Measurements from ENCODE around the gene MRPL55. TPM values are rescaled to one million over a fixed set of nuclear protein-coding genes. Genes with fewer than 3 reads are reported as not detected.

Gene MRPL55
- total and polyA plus RNA-seq, 2 of the 13 experiments (the other 11 are each of a cell fraction or from before 2014, with no cell fraction given), result 58.6 to 92.9 TPM

GRCh38 chr1:228083871-228084278 is 25.2 kb downstream of the MRPL55 start (continued):
- TF ChIP-seq, protein P1, sequence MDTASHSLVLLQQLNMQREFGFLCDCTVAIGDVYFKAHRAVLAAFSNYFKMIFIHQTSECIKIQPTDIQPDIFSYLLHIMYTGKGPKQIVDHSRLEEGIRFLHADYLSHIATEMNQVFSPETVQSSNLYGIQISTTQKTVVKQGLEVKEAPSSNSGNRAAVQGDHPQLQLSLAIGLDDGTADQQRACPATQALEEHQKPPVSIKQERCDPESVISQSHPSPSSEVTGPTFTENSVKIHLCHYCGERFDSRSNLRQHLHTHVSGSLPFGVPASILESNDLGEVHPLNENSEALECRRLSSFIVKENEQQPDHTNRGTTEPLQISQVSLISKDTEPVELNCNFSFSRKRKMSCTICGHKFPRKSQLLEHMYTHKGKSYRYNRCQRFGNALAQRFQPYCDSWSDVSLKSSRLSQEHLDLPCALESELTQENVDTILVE (CRISPR knock-in tag; IDR thresholded peaks at IDR 0.05), result no peak
- TF ChIP-seq PTBP1 (IDR thresholded peaks at IDR 0.05; ENCODE audit: low read depth, low read length, poor library complexity, severe bottlenecking) (no peak), NR2F1 (CRISPR knock-in tag; IDR thresholded peaks at IDR 0.05) (no peak), KMT2B (CRISPR knock-in tag; IDR thresholded peaks at IDR 0.05) (no peak), ZNF296 (CRISPR knock-in tag; conservative IDR thresholded peaks at IDR 0.05) (no peak), NCOA5 (CRISPR knock-in tag; IDR thresholded peaks at IDR 0.05) (no peak), ZFP90 (CRISPR knock-in tag; IDR thresholded peaks at IDR 0.05; ENCODE audit: borderline replicate concordance) (no peak), ZNF558 (CRISPR knock-in tag; IDR thresholded peaks at IDR 0.05; ENCODE audit: borderline replicate concordance) (no peak), MBD4 (IDR thresholded peaks at IDR 0.05; ENCODE audit: borderline replicate concordance, low read length) (no peak), NFIC (IDR thresholded peaks at IDR 0.05; ENCODE audit: low read length) (no peak), HES4 (CRISPR knock-in tag; IDR thresholded peaks at IDR 0.05; ENCODE audit: borderline replicate concordance) (no peak), NFE2L2 (IDR thresholded peaks at IDR 0.05; ENCODE audit: low read length) (no peak), CENPX (CRISPR knock-in tag; IDR thresholded peaks at IDR 0.05) (no peak), THRA (CRISPR knock-in tag; IDR thresholded peaks at IDR 0.05; ENCODE audit: borderline replicate concordance) (no peak), ZNF703 (CRISPR knock-in tag; IDR thresholded peaks at IDR 0.05; ENCODE audit: borderline replicate concordance) (no peak), MTERF4 (CRISPR knock-in tag; IDR thresholded peaks at IDR 0.05) (no peak), ZFX (CRISPR knock-in tag; IDR thresholded peaks at IDR 0.05; ENCODE audit: low read depth) (no peak)
- TF ChIP-seq, protein P2, sequence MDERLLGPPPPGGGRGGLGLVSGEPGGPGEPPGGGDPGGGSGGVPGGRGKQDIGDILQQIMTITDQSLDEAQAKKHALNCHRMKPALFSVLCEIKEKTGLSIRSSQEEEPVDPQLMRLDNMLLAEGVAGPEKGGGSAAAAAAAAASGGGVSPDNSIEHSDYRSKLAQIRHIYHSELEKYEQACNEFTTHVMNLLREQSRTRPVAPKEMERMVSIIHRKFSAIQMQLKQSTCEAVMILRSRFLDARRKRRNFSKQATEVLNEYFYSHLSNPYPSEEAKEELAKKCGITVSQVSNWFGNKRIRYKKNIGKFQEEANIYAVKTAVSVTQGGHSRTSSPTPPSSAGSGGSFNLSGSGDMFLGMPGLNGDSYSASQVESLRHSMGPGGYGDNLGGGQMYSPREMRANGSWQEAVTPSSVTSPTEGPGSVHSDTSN (CRISPR knock-in tag; IDR thresholded peaks at IDR 0.05), result no peak
- TF ChIP-seq, protein P3, sequence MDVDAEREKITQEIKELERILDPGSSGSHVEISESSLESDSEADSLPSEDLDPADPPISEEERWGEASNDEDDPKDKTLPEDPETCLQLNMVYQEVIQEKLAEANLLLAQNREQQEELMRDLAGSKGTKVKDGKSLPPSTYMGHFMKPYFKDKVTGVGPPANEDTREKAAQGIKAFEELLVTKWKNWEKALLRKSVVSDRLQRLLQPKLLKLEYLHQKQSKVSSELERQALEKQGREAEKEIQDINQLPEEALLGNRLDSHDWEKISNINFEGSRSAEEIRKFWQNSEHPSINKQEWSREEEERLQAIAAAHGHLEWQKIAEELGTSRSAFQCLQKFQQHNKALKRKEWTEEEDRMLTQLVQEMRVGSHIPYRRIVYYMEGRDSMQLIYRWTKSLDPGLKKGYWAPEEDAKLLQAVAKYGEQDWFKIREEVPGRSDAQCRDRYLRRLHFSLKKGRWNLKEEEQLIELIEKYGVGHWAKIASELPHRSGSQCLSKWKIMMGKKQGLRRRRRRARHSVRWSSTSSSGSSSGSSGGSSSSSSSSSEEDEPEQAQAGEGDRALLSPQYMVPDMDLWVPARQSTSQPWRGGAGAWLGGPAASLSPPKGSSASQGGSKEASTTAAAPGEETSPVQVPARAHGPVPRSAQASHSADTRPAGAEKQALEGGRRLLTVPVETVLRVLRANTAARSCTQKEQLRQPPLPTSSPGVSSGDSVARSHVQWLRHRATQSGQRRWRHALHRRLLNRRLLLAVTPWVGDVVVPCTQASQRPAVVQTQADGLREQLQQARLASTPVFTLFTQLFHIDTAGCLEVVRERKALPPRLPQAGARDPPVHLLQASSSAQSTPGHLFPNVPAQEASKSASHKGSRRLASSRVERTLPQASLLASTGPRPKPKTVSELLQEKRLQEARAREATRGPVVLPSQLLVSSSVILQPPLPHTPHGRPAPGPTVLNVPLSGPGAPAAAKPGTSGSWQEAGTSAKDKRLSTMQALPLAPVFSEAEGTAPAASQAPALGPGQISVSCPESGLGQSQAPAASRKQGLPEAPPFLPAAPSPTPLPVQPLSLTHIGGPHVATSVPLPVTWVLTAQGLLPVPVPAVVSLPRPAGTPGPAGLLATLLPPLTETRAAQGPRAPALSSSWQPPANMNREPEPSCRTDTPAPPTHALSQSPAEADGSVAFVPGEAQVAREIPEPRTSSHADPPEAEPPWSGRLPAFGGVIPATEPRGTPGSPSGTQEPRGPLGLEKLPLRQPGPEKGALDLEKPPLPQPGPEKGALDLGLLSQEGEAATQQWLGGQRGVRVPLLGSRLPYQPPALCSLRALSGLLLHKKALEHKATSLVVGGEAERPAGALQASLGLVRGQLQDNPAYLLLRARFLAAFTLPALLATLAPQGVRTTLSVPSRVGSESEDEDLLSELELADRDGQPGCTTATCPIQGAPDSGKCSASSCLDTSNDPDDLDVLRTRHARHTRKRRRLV (CRISPR knock-in tag; IDR thresholded peaks at IDR 0.05), result no peak
- TF ChIP-seq, protein P4, sequence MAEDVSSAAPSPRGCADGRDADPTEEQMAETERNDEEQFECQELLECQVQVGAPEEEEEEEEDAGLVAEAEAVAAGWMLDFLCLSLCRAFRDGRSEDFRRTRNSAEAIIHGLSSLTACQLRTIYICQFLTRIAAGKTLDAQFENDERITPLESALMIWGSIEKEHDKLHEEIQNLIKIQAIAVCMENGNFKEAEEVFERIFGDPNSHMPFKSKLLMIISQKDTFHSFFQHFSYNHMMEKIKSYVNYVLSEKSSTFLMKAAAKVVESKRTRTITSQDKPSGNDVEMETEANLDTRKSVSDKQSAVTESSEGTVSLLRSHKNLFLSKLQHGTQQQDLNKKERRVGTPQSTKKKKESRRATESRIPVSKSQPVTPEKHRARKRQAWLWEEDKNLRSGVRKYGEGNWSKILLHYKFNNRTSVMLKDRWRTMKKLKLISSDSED (CRISPR knock-in tag; IDR thresholded peaks at IDR 0.05), result no peak

Data from HepG2 (cell line).